ENCODE data around the gene SLC5A4.
"Not testable (repeated sequence)": the region's sequence is repeated elsewhere in the genome, so short reads cannot be mapped to it uniquely, and the experiment has no call there.

The SLC5A4 gene

GRCh38 chr22:32199961-32200360, 55.2 kb downstream of the SLC5A4 start:
- Mint-ChIP-seq H3K4me3 (no peak overlapping the region), H3K27ac (no peak overlapping the region), H3K9me3 (no peaks in the 10 kb centered on the region), H3K36me3 (ENCODE audit: low read depth) (no peaks in the 10 kb centered on the region), H3K27me3 (ENCODE audit: low read depth) (peaks cover 31% of the 10 kb centered on the region), H3K4me1 (ENCODE audit: low read depth) (peaks cover 13% of the 10 kb centered on the region)
- no peak for DNase-seq (ENCODE audit: low spot score)

- Mint-ChIP-seq H3K36me3 (ENCODE audit: low read depth) (no peaks in the 10 kb centered on the region), H3K27ac (no peak overlapping the region), H3K27me3 (ENCODE audit: low read depth) (peaks cover 31% of the 10 kb centered on the region), H3K4me1 (ENCODE audit: low read depth) (peaks cover 13% of the 10 kb centered on the region), H3K9me3 (no peaks in the 10 kb centered on the region), H3K4me3 (no peak overlapping the region)
- no peak for DNase-seq (ENCODE audit: low spot score)
Measured at GRCh38 chr22:32199341-32199740, 55.8 kb downstream of the SLC5A4 start.

GRCh38 chr22:32197553-32198226, 57.5 kb downstream of the SLC5A4 start:
- Mint-ChIP-seq H3K4me1 (ENCODE audit: low read depth) (peaks cover 13% of the 10 kb centered on the region), H3K27me3 (ENCODE audit: low read depth) (peaks cover 19% of the 10 kb centered on the region)
- H3K4me3 Mint-ChIP-seq; H3K27ac Mint-ChIP-seq; H3K9me3 Mint-ChIP-seq; DNase-seq (ENCODE audit: low spot score); H3K36me3 Mint-ChIP-seq (ENCODE audit: low read depth): not testable (repeated sequence)

GRCh38 chr22:32195900-32196299, 59.2 kb downstream of the SLC5A4 start:
- not testable (repeated sequence) for DNase-seq (ENCODE audit: low spot score); H3K27ac Mint-ChIP-seq; H3K4me1 Mint-ChIP-seq (ENCODE audit: low read depth); H3K9me3 Mint-ChIP-seq; H3K4me3 Mint-ChIP-seq; H3K36me3 Mint-ChIP-seq (ENCODE audit: low read depth)
- peaks cover 16% of the 10 kb centered on the region for H3K27me3 Mint-ChIP-seq (ENCODE audit: low read depth)

- not testable (repeated sequence) for H3K9me3 Mint-ChIP-seq; H3K4me1 Mint-ChIP-seq (ENCODE audit: low read depth); DNase-seq (ENCODE audit: low spot score); H3K4me3 Mint-ChIP-seq; H3K27ac Mint-ChIP-seq; H3K36me3 Mint-ChIP-seq (ENCODE audit: low read depth)
- peaks cover 20% of the 10 kb centered on the region for H3K27me3 Mint-ChIP-seq (ENCODE audit: low read depth)
Measured at GRCh38 chr22:32193346-32193745, 61.8 kb downstream of the SLC5A4 start.

- H3K9me3 Mint-ChIP-seq; H3K36me3 Mint-ChIP-seq (ENCODE audit: low read depth); H3K4me3 Mint-ChIP-seq: not testable (repeated sequence)
Measured at GRCh38 chr22:32191021-32191420, 64.1 kb downstream of the SLC5A4 start.

GRCh38 chr22:32185821-32186220, 69.3 kb downstream of the SLC5A4 start:
- Mint-ChIP-seq H3K27me3 (ENCODE audit: low read depth) (peaks cover 11% of the 10 kb centered on the region), H3K36me3 (ENCODE audit: low read depth) (no peaks in the 10 kb centered on the region)

More at GRCh38 chr22:32191021-32191420, 64.1 kb downstream of the SLC5A4 start:
- DNase-seq (ENCODE audit: low spot score); H3K27ac Mint-ChIP-seq; H3K4me1 Mint-ChIP-seq (ENCODE audit: low read depth): not testable (repeated sequence)
- H3K27me3 Mint-ChIP-seq (ENCODE audit: low read depth) = peaks cover 13% of the 10 kb centered on the region

GRCh38 chr22:32183625-32184024, 71.5 kb downstream of the SLC5A4 start:
- no peaks in the 10 kb centered on the region for H3K36me3 Mint-ChIP-seq (ENCODE audit: low read depth)
- H3K27me3 Mint-ChIP-seq (ENCODE audit: low read depth) = peaks cover 13% of the 10 kb centered on the region
- no peak for DNase-seq (ENCODE audit: low spot score)
- H3K4me1 Mint-ChIP-seq (ENCODE audit: low read depth) = no peaks in the 10 kb centered on the region
- no peak overlapping the region for H3K4me3 Mint-ChIP-seq
- no peak overlapping the region for H3K27ac Mint-ChIP-seq
- H3K9me3 Mint-ChIP-seq = no peaks in the 10 kb centered on the region

More at GRCh38 chr22:32185821-32186220, 69.3 kb downstream of the SLC5A4 start:
- Mint-ChIP-seq H3K4me3 (no peak overlapping the region), H3K4me1 (ENCODE audit: low read depth) (no peaks in the 10 kb centered on the region), H3K27ac (no peak overlapping the region), H3K9me3 (no peaks in the 10 kb centered on the region)
- no peak for DNase-seq (ENCODE audit: low spot score)

GRCh38 chr22:32181043-32181442, 74.1 kb downstream of the SLC5A4 start:
- DNase-seq (ENCODE audit: low spot score) = no peak
- no peaks in the 10 kb centered on the region for H3K4me1 Mint-ChIP-seq (ENCODE audit: low read depth)
- H3K4me3 Mint-ChIP-seq = no peak overlapping the region
- H3K36me3 Mint-ChIP-seq (ENCODE audit: low read depth) = no peaks in the 10 kb centered on the region
- H3K27me3 Mint-ChIP-seq (ENCODE audit: low read depth) = peaks cover 26% of the 10 kb centered on the region
- H3K9me3 Mint-ChIP-seq = no peaks in the 10 kb centered on the region
- no peak overlapping the region for H3K27ac Mint-ChIP-seq

- peaks cover 35% of the 10 kb centered on the region for H3K27me3 Mint-ChIP-seq (ENCODE audit: low read depth)
- H3K36me3 Mint-ChIP-seq (ENCODE audit: low read depth) = no peaks in the 10 kb centered on the region
- no peak for DNase-seq (ENCODE audit: low spot score)
- H3K4me1 Mint-ChIP-seq (ENCODE audit: low read depth) = no peaks in the 10 kb centered on the region
- H3K27ac Mint-ChIP-seq = no peak overlapping the region
- no peak overlapping the region for H3K4me3 Mint-ChIP-seq
- no peaks in the 10 kb centered on the region for H3K9me3 Mint-ChIP-seq
Measured at GRCh38 chr22:32177221-32177765, 77.9 kb downstream of the SLC5A4 start.

GRCh38 chr22:32175683-32176644, 79.2 kb downstream of the SLC5A4 start:
- Mint-ChIP-seq H3K4me1 (ENCODE audit: low read depth) (no peaks in the 10 kb centered on the region), H3K9me3 (no peaks in the 10 kb centered on the region), H3K27ac (no peak overlapping the region), H3K27me3 (ENCODE audit: low read depth) (peaks cover 35% of the 10 kb centered on the region), H3K4me3 (no peak overlapping the region), H3K36me3 (ENCODE audit: low read depth) (no peaks in the 10 kb centered on the region)
- DNase-seq (ENCODE audit: low spot score) = no peak

- no peaks in the 10 kb centered on the region for H3K36me3 Mint-ChIP-seq (ENCODE audit: low read depth)
- H3K9me3 Mint-ChIP-seq = no peaks in the 10 kb centered on the region
- H3K4me3 Mint-ChIP-seq = no peak overlapping the region
- no peak for DNase-seq (ENCODE audit: low spot score)
- peaks cover 35% of the 10 kb centered on the region for H3K27me3 Mint-ChIP-seq (ENCODE audit: low read depth)
- no peaks in the 10 kb centered on the region for H3K4me1 Mint-ChIP-seq (ENCODE audit: low read depth)
- no peak overlapping the region for H3K27ac Mint-ChIP-seq
Measured at GRCh38 chr22:32175115-32175514, 80.0 kb downstream of the SLC5A4 start.

Measured in T-helper 2 cell treated with Interferon-gamma antibody and Interleukin-4, amounts not matched to agents 5 μg/mL and 100 μg/mL, for 36 hours (primary cell).